Measurements from ENCODE around the gene DYNLRB1. TPM values are rescaled to one million over a fixed set of nuclear protein-coding genes. Genes with fewer than 3 reads are reported as not detected.

The DYNLRB1 gene
- total and polyA plus RNA-seq, 2 of the 13 experiments (the other 11 are each of a cell fraction or from before 2014, with no cell fraction given), result 140 to 244 TPM

DNA sequence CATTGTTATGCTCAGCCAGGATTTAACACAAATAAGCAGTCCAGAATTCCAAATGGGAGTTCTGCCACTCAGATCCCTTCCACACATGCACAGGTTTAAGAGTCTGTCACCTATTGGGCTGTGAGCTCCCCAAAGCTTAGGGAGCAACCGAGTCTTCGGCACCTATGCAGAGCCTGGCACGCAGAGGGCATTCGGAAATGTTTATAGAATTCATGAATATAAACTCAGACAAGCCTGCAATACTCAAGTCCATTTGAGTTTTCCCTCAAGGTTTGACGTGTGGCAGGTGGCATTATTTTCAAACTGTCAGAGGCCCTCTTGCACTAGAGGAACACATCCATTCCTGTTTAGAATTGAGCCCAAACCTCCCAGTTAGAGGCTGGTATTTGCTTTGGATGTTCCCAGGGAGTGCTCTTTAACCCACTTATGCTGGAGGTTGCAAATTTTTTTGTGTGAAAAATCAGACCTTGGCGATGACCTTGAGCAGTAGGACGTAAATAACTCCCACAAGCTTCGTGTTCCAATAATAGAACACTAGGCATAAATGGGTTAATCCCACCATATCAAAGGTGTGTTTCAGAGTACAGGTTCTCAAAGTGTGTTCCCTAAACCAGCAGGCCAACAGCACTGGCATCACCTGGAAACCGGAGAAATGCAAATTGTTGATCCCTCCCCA lies 70.4 kb downstream of the DYNLRB1 start (continued):
- TF ChIP-seq, protein P1, sequence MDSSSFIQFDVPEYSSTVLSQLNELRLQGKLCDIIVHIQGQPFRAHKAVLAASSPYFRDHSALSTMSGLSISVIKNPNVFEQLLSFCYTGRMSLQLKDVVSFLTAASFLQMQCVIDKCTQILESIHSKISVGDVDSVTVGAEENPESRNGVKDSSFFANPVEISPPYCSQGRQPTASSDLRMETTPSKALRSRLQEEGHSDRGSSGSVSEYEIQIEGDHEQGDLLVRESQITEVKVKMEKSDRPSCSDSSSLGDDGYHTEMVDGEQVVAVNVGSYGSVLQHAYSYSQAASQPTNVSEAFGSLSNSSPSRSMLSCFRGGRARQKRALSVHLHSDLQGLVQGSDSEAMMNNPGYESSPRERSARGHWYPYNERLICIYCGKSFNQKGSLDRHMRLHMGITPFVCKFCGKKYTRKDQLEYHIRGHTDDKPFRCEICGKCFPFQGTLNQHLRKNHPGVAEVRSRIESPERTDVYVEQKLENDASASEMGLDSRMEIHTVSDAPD (CRISPR knock-in tag; IDR thresholded peaks at IDR 0.05), result no peak
- no peak for TF ChIP-seq ATAD3A (CRISPR knock-in tag; IDR thresholded peaks at IDR 0.05)
- no peak for TF ChIP-seq MED8 (CRISPR knock-in tag; IDR thresholded peaks at IDR 0.05; ENCODE audit: insufficient replicate concordance)
- TF ChIP-seq PRMT3 (CRISPR knock-in tag; IDR thresholded peaks at IDR 0.05; ENCODE audit: borderline replicate concordance, low read depth), result no peak
- no peak for TF ChIP-seq ARNT (IDR thresholded peaks at IDR 0.05)
- TF ChIP-seq, protein P2, sequence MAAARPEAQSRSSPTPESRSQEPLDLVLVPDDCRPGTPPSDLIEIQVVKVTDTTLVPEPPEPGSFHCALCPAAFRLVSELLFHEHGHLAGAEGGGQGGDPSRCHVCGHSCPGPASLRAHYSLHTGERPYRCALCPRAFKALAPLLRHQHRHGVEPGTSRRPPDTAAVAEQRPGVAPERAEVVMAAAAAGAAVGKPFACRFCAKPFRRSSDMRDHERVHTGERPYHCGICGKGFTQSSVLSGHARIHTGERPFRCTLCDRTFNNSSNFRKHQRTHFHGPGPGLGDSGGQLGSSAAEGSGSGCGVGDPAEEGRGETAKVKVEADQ (CRISPR knock-in tag; IDR thresholded peaks at IDR 0.05; ENCODE audit: borderline replicate concordance), result no peak
- TF ChIP-seq ZBTB42 (CRISPR knock-in tag; IDR thresholded peaks at IDR 0.05), result no peak
- TF ChIP-seq TMF1 (CRISPR knock-in tag; IDR thresholded peaks at IDR 0.05; ENCODE audit: low read depth), result no peak
- TF ChIP-seq, protein P3, sequence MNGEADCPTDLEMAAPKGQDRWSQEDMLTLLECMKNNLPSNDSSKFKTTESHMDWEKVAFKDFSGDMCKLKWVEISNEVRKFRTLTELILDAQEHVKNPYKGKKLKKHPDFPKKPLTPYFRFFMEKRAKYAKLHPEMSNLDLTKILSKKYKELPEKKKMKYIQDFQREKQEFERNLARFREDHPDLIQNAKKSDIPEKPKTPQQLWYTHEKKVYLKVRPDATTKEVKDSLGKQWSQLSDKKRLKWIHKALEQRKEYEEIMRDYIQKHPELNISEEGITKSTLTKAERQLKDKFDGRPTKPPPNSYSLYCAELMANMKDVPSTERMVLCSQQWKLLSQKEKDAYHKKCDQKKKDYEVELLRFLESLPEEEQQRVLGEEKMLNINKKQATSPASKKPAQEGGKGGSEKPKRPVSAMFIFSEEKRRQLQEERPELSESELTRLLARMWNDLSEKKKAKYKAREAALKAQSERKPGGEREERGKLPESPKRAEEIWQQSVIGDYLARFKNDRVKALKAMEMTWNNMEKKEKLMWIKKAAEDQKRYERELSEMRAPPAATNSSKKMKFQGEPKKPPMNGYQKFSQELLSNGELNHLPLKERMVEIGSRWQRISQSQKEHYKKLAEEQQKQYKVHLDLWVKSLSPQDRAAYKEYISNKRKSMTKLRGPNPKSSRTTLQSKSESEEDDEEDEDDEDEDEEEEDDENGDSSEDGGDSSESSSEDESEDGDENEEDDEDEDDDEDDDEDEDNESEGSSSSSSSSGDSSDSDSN (CRISPR knock-in tag; IDR thresholded peaks at IDR 0.05), result no peak
- no peak for TF ChIP-seq BRCA1 (CRISPR knock-in tag; IDR thresholded peaks at IDR 0.05)
- no peak for TF ChIP-seq POLR2G (IDR thresholded peaks at IDR 0.05; ENCODE audit: low read depth, low read length)
- TF ChIP-seq, protein P4, sequence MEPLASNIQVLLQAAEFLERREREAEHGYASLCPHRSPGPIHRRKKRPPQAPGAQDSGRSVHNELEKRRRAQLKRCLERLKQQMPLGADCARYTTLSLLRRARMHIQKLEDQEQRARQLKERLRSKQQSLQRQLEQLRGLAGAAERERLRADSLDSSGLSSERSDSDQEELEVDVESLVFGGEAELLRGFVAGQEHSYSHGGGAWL (CRISPR knock-in tag; IDR thresholded peaks at IDR 0.05), result no peak
- TF ChIP-seq, protein P5, sequence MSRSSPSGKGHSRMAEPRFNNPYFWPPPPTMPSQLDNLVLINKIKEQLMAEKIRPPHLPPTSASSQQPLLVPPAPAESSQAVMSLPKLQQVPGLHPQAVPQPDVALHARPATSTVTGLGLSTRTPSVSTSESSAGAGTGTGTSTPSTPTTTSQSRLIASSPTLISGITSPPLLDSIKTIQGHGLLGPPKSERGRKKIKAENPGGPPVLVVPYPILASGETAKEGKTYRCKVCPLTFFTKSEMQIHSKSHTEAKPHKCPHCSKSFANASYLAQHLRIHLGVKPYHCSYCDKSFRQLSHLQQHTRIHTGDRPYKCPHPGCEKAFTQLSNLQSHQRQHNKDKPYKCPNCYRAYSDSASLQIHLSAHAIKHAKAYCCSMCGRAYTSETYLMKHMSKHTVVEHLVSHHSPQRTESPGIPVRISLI (CRISPR knock-in tag; IDR thresholded peaks at IDR 0.05; ENCODE audit: borderline replicate concordance), result no peak
- TF ChIP-seq, protein P6, sequence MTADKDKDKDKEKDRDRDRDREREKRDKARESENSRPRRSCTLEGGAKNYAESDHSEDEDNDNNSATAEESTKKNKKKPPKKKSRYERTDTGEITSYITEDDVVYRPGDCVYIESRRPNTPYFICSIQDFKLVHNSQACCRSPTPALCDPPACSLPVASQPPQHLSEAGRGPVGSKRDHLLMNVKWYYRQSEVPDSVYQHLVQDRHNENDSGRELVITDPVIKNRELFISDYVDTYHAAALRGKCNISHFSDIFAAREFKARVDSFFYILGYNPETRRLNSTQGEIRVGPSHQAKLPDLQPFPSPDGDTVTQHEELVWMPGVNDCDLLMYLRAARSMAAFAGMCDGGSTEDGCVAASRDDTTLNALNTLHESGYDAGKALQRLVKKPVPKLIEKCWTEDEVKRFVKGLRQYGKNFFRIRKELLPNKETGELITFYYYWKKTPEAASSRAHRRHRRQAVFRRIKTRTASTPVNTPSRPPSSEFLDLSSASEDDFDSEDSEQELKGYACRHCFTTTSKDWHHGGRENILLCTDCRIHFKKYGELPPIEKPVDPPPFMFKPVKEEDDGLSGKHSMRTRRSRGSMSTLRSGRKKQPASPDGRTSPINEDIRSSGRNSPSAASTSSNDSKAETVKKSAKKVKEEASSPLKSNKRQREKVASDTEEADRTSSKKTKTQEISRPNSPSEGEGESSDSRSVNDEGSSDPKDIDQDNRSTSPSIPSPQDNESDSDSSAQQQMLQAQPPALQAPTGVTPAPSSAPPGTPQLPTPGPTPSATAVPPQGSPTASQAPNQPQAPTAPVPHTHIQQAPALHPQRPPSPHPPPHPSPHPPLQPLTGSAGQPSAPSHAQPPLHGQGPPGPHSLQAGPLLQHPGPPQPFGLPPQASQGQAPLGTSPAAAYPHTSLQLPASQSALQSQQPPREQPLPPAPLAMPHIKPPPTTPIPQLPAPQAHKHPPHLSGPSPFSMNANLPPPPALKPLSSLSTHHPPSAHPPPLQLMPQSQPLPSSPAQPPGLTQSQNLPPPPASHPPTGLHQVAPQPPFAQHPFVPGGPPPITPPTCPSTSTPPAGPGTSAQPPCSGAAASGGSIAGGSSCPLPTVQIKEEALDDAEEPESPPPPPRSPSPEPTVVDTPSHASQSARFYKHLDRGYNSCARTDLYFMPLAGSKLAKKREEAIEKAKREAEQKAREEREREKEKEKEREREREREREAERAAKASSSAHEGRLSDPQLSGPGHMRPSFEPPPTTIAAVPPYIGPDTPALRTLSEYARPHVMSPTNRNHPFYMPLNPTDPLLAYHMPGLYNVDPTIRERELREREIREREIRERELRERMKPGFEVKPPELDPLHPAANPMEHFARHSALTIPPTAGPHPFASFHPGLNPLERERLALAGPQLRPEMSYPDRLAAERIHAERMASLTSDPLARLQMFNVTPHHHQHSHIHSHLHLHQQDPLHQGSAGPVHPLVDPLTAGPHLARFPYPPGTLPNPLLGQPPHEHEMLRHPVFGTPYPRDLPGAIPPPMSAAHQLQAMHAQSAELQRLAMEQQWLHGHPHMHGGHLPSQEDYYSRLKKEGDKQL (CRISPR knock-in tag; IDR thresholded peaks at IDR 0.05; ENCODE audit: low read depth), result no peak
- TF ChIP-seq KDM2A (CRISPR knock-in tag; IDR thresholded peaks at IDR 0.05; ENCODE audit: borderline replicate concordance, low read depth), result no peak
- TF ChIP-seq KLF12 (CRISPR knock-in tag; IDR thresholded peaks at IDR 0.05; ENCODE audit: borderline replicate concordance), result no peak
- no peak for TF ChIP-seq SOX5 (CRISPR knock-in tag; IDR thresholded peaks at IDR 0.05; ENCODE audit: borderline replicate concordance)
- no peak for TF ChIP-seq SRSF4 (IDR thresholded peaks at IDR 0.05; ENCODE audit: low read depth, low read length, poor library complexity, severe bottlenecking)

Data from HepG2 (cell line).